HG03575 (cell line): ENCODE data around the gene TMEM89.

Experiments
- ATAC-seq: cut with Tn5 transposase; IDR thresholded peaks from one replicate; pipeline ENCODE4 v1.9.1; 2021; ENCODE audit not compliant: unreplicated experiment, insufficient number of reproducible peaks, low FRiP score; ENCODE audit errors: extremely low read depth

Gene TMEM89, protein sequence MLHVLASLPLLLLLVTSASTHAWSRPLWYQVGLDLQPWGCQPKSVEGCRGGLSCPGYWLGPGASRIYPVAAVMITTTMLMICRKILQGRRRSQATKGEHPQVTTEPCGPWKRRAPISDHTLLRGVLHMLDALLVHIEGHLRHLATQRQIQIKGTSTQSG

DNA sequence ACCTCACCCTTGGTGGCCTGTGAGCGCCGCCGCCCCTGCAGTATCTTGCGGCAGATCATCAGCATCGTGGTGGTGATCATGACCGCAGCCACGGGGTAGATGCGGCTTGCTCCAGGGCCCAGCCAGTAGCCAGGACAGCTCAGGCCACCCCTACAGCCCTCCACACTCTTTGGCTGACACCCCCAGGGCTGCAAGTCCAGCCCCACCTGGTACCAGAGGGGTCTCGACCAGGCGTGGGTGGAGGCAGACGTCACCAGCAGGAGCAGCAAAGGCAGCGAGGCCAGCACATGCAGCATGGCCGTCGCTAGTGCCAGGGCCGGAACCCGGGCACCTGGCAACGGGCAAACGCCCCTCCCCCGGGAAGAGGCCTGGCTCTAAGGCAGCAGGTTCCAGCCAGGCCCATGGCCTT is at the start of gene TMEM89:
TSS of gene TMEM89 (minus strand) at position 309 of the 409 bp plus-strand sequence. CDS start at position 296, 13 bp downstream.
- no peak for ATAC-seq

DNA sequence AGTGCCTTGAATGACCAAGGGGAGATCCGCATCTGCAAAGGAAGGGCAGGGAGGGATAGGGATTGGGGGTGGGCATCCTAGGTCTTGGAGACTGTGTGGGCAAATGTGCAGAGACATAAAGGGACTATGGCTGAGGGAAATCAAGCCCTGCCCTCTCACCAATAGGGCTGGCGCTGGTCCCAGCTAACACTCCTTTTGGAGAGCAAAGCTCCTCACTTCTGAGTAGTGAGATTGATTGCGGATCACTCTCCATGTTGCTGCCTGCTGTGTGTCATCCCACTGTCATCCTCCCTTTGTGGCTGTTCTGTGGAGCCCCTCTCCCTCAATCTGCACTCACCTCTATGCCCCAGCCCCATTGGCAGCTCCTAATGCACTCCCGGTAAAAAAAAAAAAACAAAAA is 43.4 kb upstream of the TMEM89 start:
- ATAC-seq: no peak

DNA sequence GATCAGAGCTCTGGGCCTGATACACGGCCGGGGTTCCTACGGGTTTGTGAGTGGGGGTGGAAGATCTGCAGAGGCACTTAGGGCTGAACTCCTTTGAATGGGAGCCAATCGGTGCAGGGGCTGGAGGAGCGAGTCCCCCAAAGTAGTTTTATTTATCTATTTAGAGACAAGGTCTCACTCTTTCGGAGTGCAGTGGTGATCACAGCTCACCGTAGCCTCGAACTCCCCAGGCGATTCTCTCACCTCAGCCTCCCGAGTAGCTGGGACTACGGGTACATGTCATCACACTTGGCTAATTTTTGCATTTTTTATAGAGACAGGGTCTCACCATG is 42.7 kb upstream of the TMEM89 start:
- no peak for ATAC-seq

DNA sequence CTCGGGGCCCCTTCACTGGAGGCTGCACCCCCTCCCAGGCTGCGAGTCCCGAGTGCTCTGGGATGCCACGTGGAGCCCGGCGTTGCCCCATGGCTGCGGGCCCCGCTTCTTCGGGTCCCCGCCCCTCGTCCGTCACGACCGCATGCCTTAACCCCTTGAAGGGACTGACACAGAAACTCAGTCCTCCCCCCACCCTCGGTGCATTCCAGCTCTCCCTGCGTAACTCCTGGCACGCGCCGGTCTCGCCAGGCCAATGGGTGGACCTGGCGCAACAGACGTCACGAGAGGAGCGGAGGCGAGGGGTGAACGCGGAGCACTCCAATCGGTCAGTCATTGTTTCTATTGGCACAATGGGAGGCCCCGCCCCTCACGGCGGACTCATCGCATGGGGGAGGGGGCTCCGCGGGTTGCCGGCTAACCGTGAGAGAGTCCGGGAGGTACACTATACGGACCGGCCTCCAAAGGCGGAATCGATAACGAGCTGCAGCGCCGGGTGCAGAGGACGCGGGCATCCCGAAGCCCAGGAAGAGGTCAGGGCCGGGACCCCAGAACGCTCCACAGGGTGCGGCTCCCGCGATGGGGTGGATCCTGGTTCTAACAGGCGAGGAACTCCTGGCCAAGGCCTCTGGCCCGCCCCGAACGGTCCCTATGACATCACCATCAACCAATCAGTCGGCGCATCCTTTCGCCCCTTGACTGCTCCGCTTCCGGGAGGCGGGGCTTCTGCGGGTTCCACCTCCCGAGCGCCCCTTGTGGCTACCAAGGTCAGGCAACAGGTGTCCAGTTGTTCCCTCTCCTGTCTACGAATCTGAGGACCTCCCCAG is 42.1 kb upstream of the TMEM89 start:
- ATAC-seq: no peak

DNA sequence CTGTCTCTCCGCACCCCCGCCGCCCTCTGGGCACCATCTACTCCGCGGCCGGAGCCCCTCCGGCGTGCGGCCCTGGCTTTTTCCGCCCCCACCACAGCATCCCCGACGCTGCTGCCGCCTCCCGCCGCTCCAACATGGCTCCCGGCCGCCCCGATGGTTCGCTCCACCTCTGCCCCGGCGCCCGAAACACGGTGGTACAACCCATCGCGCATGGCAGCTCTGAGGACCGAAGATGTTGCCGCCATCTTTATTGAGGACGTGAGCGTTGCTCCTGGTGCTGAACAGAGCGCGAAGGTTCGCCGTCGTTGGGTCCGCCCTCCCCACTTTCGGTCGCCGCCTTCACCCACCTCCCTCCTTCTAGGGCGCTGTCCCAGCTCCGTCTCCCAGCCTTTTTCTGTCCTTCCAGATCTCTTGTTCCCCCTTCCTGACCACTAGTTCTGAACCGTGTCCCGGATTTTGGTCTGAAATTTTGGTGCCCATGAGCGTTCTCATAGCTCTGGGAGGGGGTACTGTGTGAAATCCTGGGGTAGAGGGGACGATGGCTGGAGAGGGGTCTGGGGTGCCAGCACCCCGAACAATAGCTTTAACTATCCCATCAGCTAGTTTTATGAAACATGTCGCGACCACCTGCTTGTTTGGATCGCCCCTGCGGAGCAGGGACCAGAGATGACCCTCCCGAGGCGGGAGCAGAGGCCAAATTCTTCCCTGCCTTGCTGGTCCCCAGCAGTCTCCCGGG is 41.4 kb upstream of the TMEM89 start, which contains the start of gene CELSR3:
TSS of gene CELSR3 (minus strand) at position 134 of the 736 bp plus-strand sequence. CDS start 252 bp downstream, outside the sequence.
- ATAC-seq: no peak

DNA sequence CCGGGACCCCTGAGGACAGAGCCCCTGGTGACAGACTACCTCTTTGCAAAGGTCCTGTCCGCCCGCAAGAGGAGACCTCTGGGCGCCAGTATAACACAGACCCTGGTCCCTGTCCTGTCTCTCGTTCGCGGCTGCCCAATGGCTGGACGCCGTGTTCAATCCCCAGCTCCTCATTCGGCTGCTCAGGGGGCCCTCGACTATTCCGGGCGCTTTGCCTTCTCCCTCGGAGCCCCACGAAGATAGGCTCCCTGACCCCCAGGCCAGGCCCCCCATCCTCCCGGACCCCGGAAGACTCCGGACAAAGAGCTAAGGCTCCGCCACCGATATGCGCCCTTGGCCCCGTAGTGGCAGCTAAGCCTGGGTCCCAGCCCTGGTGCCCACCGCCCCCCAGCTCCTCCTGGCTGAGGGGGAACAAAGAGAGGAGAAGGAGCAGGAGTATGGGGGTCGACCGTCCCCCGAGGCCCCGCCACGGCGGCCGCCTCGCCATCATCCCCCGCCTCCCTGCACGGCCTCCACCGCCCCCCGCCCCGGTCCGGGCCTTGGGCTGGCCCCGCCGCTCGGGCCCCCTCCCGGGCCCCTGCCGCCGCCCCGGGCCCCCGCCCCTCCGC is 40.7 kb upstream of the TMEM89 start:
- ATAC-seq: no peak

DNA sequence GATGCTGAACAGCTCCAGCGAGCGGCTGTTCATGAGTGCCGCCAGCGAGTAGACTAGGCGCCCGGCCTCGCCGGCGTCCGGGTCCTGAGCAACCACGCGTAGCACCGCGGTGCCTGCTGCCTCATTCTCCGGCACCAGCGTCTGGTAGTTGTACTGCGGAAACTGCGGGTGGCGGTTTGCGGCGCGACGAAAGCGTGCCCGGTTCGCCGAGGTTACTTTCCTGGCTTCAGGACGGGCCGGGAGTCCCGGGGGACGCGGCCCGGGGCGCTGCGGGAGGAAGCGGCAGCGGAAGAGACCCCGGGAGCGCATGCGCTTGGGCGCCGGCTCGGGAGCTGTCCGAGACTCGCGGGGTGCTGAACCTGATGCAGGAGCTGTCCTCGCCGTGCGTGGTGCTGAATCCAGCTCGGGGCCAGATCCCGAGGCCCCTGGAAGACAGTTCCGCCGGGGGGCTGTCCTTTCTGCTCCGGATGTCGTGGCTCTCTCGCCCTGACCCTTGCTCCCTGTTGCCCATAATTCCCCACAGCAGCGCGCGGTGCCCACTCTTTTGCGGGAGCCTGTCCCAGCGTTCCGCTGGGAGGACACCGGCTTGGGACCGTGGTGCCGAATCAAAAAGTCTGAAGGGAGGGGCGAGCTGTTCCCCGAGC is 40.1 kb upstream of the TMEM89 start:
- ATAC-seq: no peak

DNA sequence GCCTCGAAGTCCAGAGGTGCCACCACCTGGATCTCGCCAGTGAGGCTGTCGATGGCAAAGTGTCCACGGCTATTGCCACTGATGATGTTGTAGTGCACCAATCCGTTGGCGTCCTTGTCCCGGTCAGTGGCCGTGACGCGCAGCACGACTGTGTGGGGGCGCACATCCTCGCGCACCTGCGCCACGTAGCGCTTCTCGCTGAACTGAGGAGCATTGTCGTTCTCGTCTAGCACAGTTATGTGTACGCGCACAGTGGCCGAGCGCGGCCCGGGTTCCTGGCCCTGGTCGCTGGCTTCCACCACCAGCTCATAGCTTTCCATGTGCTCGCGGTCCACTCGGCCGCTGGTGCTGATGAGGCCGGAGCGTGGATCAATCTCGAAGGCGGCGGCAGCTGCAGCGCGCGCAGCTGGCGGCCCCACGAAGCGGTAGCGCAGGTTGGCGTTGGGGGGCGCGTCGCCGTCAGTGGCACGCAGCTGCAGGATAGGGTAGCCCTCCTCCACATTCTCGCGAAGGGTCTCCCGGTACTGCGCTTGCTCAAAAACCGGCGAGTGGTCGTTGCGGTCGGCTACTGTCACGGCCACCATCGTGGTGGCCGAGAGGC is 39.3 kb upstream of the TMEM89 start:
- no peak for ATAC-seq

DNA sequence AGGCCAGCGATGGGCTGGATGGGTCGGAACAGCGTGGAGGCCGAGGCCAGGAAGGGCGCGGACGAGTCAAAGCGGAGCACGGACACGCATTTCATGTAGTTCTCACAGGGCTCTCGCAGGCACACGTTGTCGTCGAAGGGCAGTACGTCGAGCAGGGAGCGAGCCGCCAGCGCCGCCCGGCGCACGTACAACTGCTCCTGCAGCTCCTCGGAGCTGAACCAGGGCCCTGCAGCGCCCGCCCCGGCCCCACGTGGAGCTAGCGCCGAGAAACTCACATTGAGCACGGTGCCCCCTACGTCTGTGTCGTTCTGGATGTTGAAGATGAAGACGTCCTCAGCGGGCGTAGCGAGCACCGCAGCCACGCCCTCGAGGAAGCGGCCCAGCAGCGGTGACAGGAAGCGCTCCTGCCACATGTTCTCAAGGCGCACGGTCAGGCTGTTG is 35.3 kb upstream of the TMEM89 start:
- ATAC-seq: no peak

DNA sequence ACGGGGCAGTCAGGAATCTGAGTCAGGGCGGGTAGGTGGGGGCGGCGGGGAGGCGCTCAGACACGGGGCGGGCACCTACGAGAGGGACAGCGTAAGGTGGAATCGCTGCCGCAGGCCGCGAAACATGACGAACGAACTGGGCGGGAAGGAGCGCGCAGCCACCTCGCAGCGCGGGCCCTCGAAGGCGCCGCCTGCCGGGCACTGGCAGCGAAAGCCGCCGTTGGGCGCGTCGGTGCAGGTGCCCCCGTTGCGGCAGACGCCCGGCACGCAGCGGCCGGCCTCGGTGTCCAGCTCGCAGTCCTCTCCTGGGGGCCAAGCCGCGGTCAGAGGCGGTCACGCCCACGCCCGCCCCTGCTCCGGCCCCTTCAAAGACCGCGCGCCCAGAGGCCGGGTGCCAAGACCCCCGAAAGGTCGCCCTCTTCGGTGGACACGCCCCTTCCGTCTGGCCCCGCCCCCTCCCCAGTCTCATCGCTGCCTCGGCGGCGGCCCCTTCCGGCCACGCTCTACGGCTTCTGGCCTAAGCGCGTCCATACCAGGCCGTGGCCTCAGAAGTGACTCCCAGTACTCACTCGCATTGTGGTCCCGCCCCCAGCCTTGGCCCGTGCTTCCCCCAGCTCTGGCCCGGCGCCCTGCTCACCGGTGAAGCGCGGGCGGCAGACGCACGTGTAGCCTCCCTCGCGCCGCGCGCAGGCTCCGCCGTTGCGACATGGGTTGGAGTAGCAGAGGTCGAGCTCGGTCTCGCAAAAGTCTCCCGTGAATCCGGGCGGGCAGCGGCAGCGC is 34.7 kb upstream of the TMEM89 start:
- no peak for ATAC-seq

DNA sequence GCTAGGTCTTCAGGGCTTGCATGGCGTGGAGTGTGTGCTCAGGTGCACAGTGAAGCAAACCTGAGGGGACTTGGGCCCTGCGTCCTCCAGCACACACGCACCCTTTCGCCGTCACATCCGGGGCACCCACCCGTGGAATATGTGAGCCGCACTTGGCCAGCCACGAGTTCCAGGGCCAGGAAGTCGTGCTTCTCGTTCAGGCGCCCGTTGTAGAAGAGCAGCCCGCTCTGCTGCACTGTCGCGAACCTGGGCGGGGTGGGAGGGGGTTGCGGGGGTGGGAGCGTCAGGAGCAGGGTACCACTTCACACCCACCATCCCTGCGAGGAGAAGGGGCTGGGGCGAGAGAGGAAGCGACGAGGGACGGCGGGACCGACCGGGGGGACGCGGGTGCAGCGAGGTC is 34.0 kb upstream of the TMEM89 start:
- ATAC-seq: no peak

DNA sequence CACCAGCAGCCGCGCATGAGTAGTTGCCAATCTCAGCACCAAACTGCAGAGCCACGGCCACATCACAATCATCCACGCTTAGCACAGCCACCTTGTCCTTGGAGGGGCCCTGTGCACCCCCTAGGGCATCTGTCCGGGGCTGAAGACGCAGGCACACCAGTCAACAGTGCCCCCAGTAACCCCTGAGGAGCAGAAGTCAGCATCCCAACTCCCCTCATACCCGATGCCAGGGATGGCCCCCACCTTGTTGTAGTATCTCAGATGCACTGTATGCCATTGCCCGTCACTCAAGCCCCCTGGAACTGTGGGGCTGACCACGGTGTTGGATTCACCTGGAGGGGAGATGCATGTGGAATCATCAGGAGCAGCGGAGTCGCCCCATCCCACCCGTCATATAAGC is 33.5 kb upstream of the TMEM89 start:
- no peak for ATAC-seq

DNA sequence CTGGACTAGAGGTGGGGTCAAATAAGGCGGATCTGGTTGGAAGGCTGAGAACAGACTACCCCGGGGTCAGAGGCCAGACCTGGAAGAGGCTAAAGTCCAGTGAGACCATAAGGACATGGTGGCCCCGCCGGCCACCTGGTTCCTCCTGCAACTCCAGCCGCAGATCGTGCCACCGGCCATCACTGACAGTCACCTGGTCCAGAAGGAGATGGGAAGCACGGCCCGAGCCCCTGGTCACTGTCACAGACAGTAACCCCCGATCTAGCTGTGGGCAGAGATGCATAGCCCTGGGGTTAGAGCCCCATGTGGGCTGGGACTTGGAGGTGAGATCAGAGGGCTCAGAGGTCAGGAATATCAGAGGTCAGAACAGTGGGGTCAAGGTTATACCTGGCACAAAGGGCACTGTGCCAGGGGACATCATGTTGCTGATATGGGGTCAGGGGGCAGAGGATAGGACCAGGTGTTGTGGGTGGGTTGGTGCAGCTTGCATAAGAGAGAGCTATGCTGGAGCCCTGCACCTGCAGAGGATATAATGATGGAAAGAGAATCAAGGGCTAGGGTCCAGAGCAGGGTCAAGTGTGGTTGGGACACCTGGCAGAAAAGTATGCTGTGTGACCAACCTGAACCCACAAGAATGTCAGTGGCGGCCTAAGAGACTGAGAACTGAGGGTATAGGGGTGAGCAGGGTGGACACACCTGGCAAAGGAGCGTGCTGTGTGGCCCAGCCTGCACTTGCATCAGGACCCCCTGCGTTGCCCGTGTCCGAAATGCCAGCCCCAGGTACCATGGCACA is 31.6 kb upstream of the TMEM89 start:
- ATAC-seq: no peak

DNA sequence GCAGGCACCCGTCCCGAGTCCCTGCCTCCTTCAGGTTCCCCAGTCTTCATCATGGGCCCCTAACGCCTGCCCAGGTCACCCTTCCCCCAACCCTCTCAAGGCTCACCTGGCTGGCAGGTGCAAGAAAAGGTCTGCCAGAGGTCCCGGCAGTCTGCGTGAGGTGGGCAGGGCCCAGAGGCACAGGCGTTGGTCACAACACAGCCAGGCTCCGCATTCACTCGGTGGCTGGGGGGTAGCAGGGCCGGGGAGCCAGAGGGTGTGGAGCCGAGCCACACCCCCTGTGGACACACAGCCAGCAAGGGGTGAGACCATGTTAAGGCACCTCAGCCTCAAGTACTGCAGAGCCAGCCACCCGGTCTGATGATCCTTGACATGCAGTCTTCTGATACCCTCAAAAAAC is 30.2 kb upstream of the TMEM89 start:
- no peak for ATAC-seq

DNA sequence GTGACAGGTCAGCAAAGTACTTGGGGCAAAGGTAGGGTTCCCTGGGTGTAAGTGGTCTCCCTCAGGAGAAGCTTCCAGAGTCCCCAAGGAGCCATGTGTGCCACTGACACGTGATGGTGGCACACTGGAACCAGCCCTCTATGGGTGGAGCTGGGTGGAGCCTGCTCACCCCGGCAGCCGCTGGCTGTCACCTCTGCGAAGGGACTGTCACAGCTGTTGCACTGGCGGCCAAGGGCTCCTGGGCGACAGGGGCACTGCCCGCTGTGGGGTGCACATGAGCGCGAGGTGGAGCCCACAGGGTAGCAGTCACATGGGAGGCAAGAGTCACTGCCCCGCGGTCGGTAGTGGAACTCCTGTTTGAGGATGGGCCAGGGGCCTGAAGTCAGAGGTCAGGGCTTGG is 29.2 kb upstream of the TMEM89 start:
- no peak for ATAC-seq

DNA sequence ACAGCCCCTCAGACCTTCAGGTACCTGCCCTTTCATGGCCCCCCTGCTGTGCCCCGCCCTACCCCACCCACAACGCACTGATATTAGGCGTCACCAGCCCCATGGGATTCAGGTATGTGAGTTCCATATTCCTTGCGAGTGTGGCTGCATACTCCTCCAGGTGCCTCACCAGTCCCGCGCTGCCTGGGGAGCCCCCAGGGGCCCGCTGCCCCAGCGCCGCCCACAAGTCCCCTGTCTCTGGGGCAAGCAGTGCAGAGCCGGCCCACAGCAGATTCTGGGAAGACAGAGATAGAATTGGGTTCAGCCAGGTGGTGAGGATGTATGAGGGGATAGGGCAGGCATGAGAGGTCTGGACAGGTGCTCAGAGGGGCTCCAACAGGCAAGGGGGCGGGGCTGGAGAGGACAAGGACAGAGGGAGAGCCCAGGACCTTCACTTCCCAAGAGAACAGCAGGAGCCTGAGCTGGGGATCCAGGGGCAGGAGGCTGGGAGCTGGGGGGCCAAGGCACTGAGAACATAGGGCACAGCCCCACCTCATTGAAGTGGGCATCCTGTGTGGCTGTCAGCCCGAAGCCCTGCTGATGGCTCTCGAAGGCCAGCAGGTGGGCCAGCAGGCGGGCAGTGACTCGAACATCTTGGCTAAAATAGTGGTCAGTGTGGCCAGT is 26.8 kb upstream of the TMEM89 start:
- ATAC-seq: no peak

DNA sequence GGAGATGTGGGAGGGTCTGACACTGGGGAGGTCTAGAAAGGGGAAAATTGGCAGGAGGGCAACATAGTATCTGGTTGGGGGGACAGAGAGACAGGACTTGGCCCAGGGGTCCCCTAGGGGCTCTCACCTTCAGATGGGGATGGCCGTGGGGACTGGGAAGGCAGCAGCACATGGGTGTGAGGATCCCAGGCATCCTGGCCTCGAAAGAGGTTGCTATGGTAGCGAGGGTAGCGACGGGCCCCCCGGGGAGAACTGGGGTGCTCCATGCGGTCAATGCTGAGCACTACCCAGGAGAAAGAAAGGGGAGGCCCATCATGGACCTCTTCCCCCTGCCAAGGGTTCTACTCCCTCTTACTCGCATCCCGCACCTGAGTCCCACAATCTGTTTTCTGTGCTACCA is 26.1 kb upstream of the TMEM89 start:
- no peak for ATAC-seq
